Measurements from ENCODE around the gene KCNIP1. TPM values are rescaled to one million over a fixed set of nuclear protein-coding genes. Genes with fewer than 3 reads are reported as not detected.

Gene KCNIP1
- total and polyA plus RNA-seq, 10 donors: 0.08 to 20.0 (median 9.4) TPM

DNA sequence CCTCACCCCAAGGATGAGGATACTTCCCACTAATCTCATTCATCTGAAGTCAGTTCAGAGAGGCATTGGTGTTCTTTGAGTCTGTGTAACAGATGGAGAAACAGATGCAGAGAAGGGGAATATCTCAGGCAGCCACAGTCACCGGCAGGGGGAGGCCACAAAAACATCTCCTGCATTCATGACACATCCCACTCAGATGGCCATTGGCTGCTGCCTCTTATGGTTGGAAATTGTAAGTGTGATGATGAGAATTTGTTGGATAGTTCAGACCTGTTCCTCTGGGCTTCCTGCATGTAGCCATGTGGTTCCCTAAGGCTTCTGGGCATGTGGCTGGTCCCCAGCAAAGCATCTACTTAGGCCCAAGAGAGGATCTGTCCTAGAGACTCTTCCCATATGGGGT is 233.8 kb downstream of the KCNIP1 start:
- Histone ChIP-seq H3K27me3 (replicated peaks in 1 of 7) (peaks cover 0 to 5% (median 0%) of the 10 kb centered on the region in 7 donors), H3K27ac (no peak overlapping the region), H3K36me3 (no peaks in the 10 kb centered on the region), H3K4me3 (no peak overlapping the region), H3K4me1 (no peaks in the 10 kb centered on the region), H3K9me3 (peaks cover 0 to 28% (median 17%) of the 10 kb centered on the region in 8 donors)
- DNase-seq: no peak
- TF ChIP-seq POLR2A (IDR thresholded peaks at IDR 0.05) (no peak), POLR2AphosphoS5 (IDR thresholded peaks at IDR 0.05) (no peak)
- TF ChIP-seq, protein P1, sequence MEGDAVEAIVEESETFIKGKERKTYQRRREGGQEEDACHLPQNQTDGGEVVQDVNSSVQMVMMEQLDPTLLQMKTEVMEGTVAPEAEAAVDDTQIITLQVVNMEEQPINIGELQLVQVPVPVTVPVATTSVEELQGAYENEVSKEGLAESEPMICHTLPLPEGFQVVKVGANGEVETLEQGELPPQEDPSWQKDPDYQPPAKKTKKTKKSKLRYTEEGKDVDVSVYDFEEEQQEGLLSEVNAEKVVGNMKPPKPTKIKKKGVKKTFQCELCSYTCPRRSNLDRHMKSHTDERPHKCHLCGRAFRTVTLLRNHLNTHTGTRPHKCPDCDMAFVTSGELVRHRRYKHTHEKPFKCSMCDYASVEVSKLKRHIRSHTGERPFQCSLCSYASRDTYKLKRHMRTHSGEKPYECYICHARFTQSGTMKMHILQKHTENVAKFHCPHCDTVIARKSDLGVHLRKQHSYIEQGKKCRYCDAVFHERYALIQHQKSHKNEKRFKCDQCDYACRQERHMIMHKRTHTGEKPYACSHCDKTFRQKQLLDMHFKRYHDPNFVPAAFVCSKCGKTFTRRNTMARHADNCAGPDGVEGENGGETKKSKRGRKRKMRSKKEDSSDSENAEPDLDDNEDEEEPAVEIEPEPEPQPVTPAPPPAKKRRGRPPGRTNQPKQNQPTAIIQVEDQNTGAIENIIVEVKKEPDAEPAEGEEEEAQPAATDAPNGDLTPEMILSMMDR (IDR thresholded peaks at IDR 0.05 in 8 of 11, conservative IDR thresholded peaks at IDR 0.05 in 3 of 11): no peak
- WGBS, 5 donors: 57 to 94% (median 82%) methylated on average over 1 of the region's 1 CpG
- intact Hi-C loops (cut with DNase I; ENCODE audit: low total_unique reads): no loop called here

DNA sequence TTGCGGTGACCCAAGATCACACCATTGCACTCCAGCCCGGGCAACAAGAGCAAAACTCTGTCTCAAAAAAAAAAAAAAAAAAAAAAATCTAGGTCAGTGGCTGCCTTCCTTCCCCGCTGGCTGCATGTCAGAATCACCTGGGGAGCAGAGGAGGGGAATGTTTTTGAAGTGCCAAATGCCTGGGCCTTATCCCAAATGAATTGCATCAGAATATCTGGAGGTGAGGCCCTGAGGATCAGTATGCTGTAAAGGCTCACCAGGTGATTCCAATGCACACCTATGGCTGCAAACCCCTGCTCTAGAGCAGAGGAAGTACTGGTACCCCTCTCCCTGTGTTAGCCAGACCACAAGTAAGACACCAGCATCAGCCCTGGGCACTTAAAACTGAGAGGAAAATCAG is 235.0 kb downstream of the KCNIP1 start:
- Histone ChIP-seq H3K27ac (no peak overlapping the region), H3K4me3 (no peak overlapping the region), H3K36me3 (no peaks in the 10 kb centered on the region), H3K9me3 (peaks cover 0 to 26% (median 17%) of the 10 kb centered on the region in 8 donors), H3K27me3 (replicated peaks in 1 of 7) (peaks cover 0 to 12% (median 0%) of the 10 kb centered on the region in 7 donors), H3K4me1 (peaks cover 0 to 1% (median 0%) of the 10 kb centered on the region in 6 donors)
- TF ChIP-seq POLR2AphosphoS5 (IDR thresholded peaks at IDR 0.05): no peak
- TF ChIP-seq, protein P1 (IDR thresholded peaks at IDR 0.05 in 8 of 11, conservative IDR thresholded peaks at IDR 0.05 in 3 of 11): no peak
- TF ChIP-seq POLR2A (IDR thresholded peaks at IDR 0.05): no peak
- intact Hi-C loops (cut with DNase I; ENCODE audit: low total_unique reads): no loop called here
- WGBS, 5 donors: 52 to 80% (median 62%) methylated on average over 3 of the region's 3 CpGs
- DNase-seq: no peak

DNA sequence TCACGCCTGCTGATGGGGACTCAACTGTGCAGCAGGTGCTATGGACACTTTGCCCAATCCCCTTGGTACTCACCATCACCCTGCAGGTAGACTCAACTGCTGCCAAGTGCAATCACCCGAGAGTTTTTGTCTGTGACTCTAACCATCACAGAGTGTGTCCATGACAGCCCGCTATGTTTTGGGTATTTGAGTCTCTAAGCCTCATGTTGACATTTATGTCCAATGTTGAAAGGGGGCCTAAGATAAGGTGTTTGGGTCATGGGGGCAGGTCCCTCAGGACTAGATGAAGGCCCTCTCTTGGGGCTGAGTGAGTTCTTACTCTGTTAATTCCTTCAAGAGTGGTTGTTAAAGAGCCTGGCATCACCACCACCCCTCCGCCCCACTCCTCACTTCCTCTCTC is 235.6 kb downstream of the KCNIP1 start:
- Histone ChIP-seq H3K4me3 (no peak overlapping the region), H3K9me3 (peaks cover 0 to 20% (median 16%) of the 10 kb centered on the region in 8 donors), H3K36me3 (no peaks in the 10 kb centered on the region), H3K4me1 (peaks cover 0 to 7% (median 4%) of the 10 kb centered on the region in 6 donors), H3K27me3 (replicated peaks in 1 of 7) (peaks cover 0 to 18% (median 4%) of the 10 kb centered on the region in 7 donors), H3K27ac (no peak overlapping the region)
- DNase-seq: no peak
- WGBS, 5 donors: 88 to 98% (median 93%) methylated on average over 4 of the region's 4 CpGs
- TF ChIP-seq POLR2A (IDR thresholded peaks at IDR 0.05) (no peak), POLR2AphosphoS5 (IDR thresholded peaks at IDR 0.05) (no peak)
- TF ChIP-seq, protein P1 (IDR thresholded peaks at IDR 0.05 in 8 of 11, conservative IDR thresholded peaks at IDR 0.05 in 3 of 11): no peak
- intact Hi-C loops (cut with DNase I; ENCODE audit: low total_unique reads): no loop called here

DNA sequence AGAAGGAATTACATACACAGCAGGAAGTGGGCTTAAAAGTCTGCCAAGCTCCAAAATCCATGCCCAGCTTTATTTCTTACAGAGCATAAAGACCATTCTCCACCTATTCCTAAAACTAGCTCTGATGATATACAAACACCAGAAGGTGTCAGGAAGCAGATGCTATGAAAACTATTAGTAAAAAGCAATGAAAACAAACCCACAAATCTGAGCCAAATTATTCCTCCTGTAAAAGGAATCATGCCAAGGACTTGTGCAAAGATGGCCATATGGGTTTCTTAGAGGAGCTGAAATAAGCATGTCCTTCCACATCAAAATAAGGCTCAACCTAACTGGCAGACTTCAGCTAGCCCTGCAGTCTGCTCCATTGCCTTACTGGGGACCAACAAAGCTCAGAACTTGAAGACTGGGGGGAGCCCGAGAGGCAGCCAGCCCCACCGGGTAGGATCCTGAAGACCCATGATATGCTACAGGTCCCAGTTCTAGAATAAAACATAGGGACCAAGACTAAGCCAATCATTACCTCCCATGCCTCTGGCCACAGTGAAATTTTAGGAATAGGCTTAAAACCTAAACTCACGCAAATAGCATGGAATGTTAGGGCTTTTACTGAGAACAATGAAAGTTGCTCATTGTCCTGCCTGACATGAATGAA is 236.9 kb downstream of the KCNIP1 start:
- 66 to 94% (median 80%) methylated on average over 2 to 3 of the region's 3 CpGs for WGBS, 5 donors
- Histone ChIP-seq H3K9me3 (peaks cover 0 to 8% (median 5%) of the 10 kb centered on the region in 8 donors), H3K4me3 (no peak overlapping the region), H3K27ac (no peak overlapping the region), H3K36me3 (no peaks in the 10 kb centered on the region), H3K27me3 (replicated peaks in 1 of 7) (peaks cover 0 to 30% (median 14%) of the 10 kb centered on the region in 7 donors), H3K4me1 (peaks cover 0 to 20% (median 16%) of the 10 kb centered on the region in 6 donors)
- TF ChIP-seq POLR2AphosphoS5 (IDR thresholded peaks at IDR 0.05) (no peak), POLR2A (IDR thresholded peaks at IDR 0.05) (no peak)
- TF ChIP-seq, protein P1 (IDR thresholded peaks at IDR 0.05 in 8 of 11, conservative IDR thresholded peaks at IDR 0.05 in 3 of 11): no peak
- no peak for DNase-seq
- intact Hi-C loops (cut with DNase I; ENCODE audit: low total_unique reads): no loop called here
